NCI-H2107 (cell line): ENCODE data around the gene TNC.

Source experiments
- DNase-seq: peaks from one replicate; lab custom pipeline; 2025; lab: John Stamatoyannopoulos, UW

The TNC gene

GRCh38 chr9:115099901-115100300, 18.1 kb downstream of the TNC start:
- DNase-seq, result no peak

GRCh38 chr9:115098226-115098965, 19.6 kb downstream of the TNC start:
- DNase-seq, result no peak

GRCh38 chr9:115093520-115093919, 24.4 kb downstream of the TNC start:
- no peak for DNase-seq

GRCh38 chr9:115090486-115090885, 27.5 kb downstream of the TNC start:
- DNase-seq, result no peak

GRCh38 chr9:115088860-115089259, 29.1 kb downstream of the TNC start:
- DNase-seq, result no peak

- DNase-seq, result no peak
Measured at GRCh38 chr9:115086886-115087285, 31.1 kb downstream of the TNC start.

- DNase-seq, result no peak
Measured at GRCh38 chr9:115086461-115086860, 31.5 kb downstream of the TNC start.

GRCh38 chr9:115085773-115086377, 32.1 kb downstream of the TNC start:
- DNase-seq, result no peak

GRCh38 chr9:115084709-115085108, 33.2 kb downstream of the TNC start:
- no peak for DNase-seq

- no peak for DNase-seq
Measured at GRCh38 chr9:115084157-115084556, 33.8 kb downstream of the TNC start.

- no peak for DNase-seq
Measured at GRCh38 chr9:115080242-115080641, 37.7 kb downstream of the TNC start.

GRCh38 chr9:115079156-115079555, 38.8 kb downstream of the TNC start:
- DNase-seq, result no peak

- no peak for DNase-seq
Measured at GRCh38 chr9:115073456-115073855, 44.5 kb downstream of the TNC start.

GRCh38 chr9:115071176-115071575, 46.8 kb downstream of the TNC start:
- DNase-seq, result no peak

GRCh38 chr9:115069771-115070170, 48.2 kb downstream of the TNC start:
- no peak for DNase-seq

GRCh38 chr9:115069302-115069701, 48.7 kb downstream of the TNC start:
- DNase-seq, result no peak

- no peak for DNase-seq
Measured at GRCh38 chr9:115068031-115068430, 49.9 kb downstream of the TNC start.

- DNase-seq, result no peak
Measured at GRCh38 chr9:115063058-115063845, 54.7 kb downstream of the TNC start.

GRCh38 chr9:115058684-115059315, 59.2 kb downstream of the TNC start:
- no peak for DNase-seq

- DNase-seq, result no peak
Measured at GRCh38 chr9:115058175-115058574, 59.8 kb downstream of the TNC start.

- DNase-seq, result no peak
Measured at GRCh38 chr9:115057559-115057958, 60.4 kb downstream of the TNC start.

GRCh38 chr9:115050002-115050490, 67.9 kb downstream of the TNC start:
- DNase-seq, result no peak
